Trophoblast cell (in vitro differentiated cells and primary cell): Measurements from ENCODE around the gene PCDHGA4.
"Not testable (repeated sequence)": the region's sequence is repeated elsewhere in the genome, so short reads cannot be mapped to it uniquely, and the experiment has no call there.

Experiments used
- DNase-seq, 2 donors: peaks; one replicate each; pipeline ENCODE4 v3.0.0-alpha.2; 2016
- H2AFZ ChIP-seq: 2 replicates; pipeline ENCODE4 v1.6.1; 2013; ENCODE audit warnings: low read length, moderate library complexity, mild to moderate bottlenecking; ENCODE audit not compliant: insufficient read depth, poor library complexity
- H2AK5ac ChIP-seq: 2 replicates; pipeline ENCODE4 v1.6.1; 2013; ENCODE audit warnings: mild to moderate bottlenecking, low read length
- H2BK120ac ChIP-seq: 2 replicates; pipeline ENCODE4 v1.6.1; 2013; ENCODE audit warnings: low read length, mild to moderate bottlenecking, moderate library complexity; ENCODE audit not compliant: insufficient read depth, poor library complexity
- H2BK12ac ChIP-seq: 2 replicates; pipeline ENCODE4 v1.6.1; 2013; ENCODE audit warnings: mild to moderate bottlenecking, low read length, moderate library complexity
- H2BK5ac ChIP-seq: 2 replicates; pipeline ENCODE4 v1.6.1; 2013; ENCODE audit warnings: low read length, low read depth, moderate library complexity, mild to moderate bottlenecking; ENCODE audit not compliant: poor library complexity
- H3K14ac ChIP-seq: 2 replicates; pipeline ENCODE4 v1.6.1; 2013; ENCODE audit warnings: mild to moderate bottlenecking, low read length
- H3K18ac ChIP-seq: 2 replicates; pipeline ENCODE4 v1.6.1; 2013; ENCODE audit warnings: mild to moderate bottlenecking, low read length
- H3K23ac ChIP-seq: 2 replicates; pipeline ENCODE4 v1.6.1; 2013; ENCODE audit warnings: low read length
- H3K27ac ChIP-seq: 2 replicates; pipeline ENCODE4 v1.5.1; 2013; ENCODE audit warnings: low read depth, mild to moderate bottlenecking, inconsistent platforms, low read length, moderate library complexity
- H3K27me3 ChIP-seq: 2 replicates; pipeline ENCODE4 v1.6.1; 2013; ENCODE audit warnings: inconsistent platforms, mild to moderate bottlenecking, low read length, moderate library complexity; ENCODE audit not compliant: insufficient read depth
- H3K36me3 ChIP-seq, 2 experiments: 1 replicate in 1 of 2; 2 replicates in 1 of 2; pipeline ENCODE4 v1.6.1; 2013; ENCODE audit warnings: low read length in 2 of 2, mild to moderate bottlenecking in 2 of 2, moderate library complexity in 1 of 2; ENCODE audit not compliant: insufficient read depth in 2 of 2, control insufficient read depth in 1 of 2
- H3K4ac ChIP-seq: 2 replicates; pipeline ENCODE4 v1.6.1; 2013; ENCODE audit warnings: low read depth, mild to moderate bottlenecking, low read length, moderate library complexity
- H3K4me1 ChIP-seq, 2 experiments: 1 replicate in 1 of 2; 2 replicates in 1 of 2; pipeline ENCODE4 v1.6.1; 2013; ENCODE audit warnings: low read length in 2 of 2, mild to moderate bottlenecking in 2 of 2, moderate library complexity in 1 of 2; ENCODE audit not compliant: insufficient read depth in 2 of 2, control insufficient read depth in 1 of 2
- H3K4me2 ChIP-seq: 2 replicates; pipeline ENCODE4 v1.6.1; 2013; ENCODE audit warnings: inconsistent platforms, mild to moderate bottlenecking, low read length, moderate library complexity
- H3K4me3 ChIP-seq: 2 replicates; pipeline ENCODE4 v1.5.1; 2013; ENCODE audit warnings: mild to moderate bottlenecking, low read depth, low read length, inconsistent platforms
- H3K79me1 ChIP-seq: one replicate; pipeline ENCODE4 v1.6.1; 2013; ENCODE audit warnings: low read length
- H3K79me2 ChIP-seq: 2 replicates; pipeline ENCODE4 v1.6.1; 2013; ENCODE audit warnings: low read length, mild to moderate bottlenecking; ENCODE audit not compliant: control insufficient read depth, insufficient read depth, poor library complexity
- H3K9ac ChIP-seq: 2 replicates; pipeline ENCODE4 v1.6.1; 2013; ENCODE audit warnings: mild to moderate bottlenecking, low read length
- H3K9me3 ChIP-seq: 2 replicates; pipeline ENCODE4 v1.6.1; 2013; ENCODE audit warnings: low read depth, mild to moderate bottlenecking, control low read depth, inconsistent platforms, low read length; ENCODE audit not compliant: insufficient read depth
- H4K12ac ChIP-seq: 2 replicates; pipeline ENCODE4 v1.6.1; 2013; ENCODE audit warnings: low read depth, mild to moderate bottlenecking, low read length, moderate library complexity
- H4K8ac ChIP-seq: 2 replicates; pipeline ENCODE4 v1.6.1; 2013; ENCODE audit warnings: low read depth, mild to moderate bottlenecking, low read length, moderate library complexity
- H4K91ac ChIP-seq: one replicate; pipeline ENCODE4 v1.6.1; 2013; ENCODE audit warnings: low read depth, mild to moderate bottlenecking, low read length, moderate library complexity
- WGBS: extraction: QIAGEN DNeasy Blood & Tissue Kit; methylation state at CpG from one replicate; pipeline ENCODE4 v1.1.7; 2013; ENCODE audit warnings: missing lambda C conversion rate; ENCODE audit not compliant: insufficient read length, insufficient coverage; ENCODE audit errors: extremely low coverage; 5-methylcytosine and 5-hydroxymethylcytosine counted together

PCDHGA4 gene

GRCh38 chr5:141373673-141374317 is 19.0 kb downstream of the PCDHGA4 start, which contains the start of gene PCDHGA6:
TSS of gene PCDHGA6 (plus strand) at chr5:141373891. CDS start at chr5:141374084, 193 bp downstream.
- Histone ChIP-seq H3K14ac (no peak within 1 kb of the TSS), H3K9ac (no peak within 1 kb of the TSS), H4K8ac (no peak within 1 kb of the TSS), H3K9me3 (peaks cover 36% of the 10 kb centered on the region), H3K4me3 (peak within 1 kb of the TSS; percentile 3), H4K12ac (no peak within 1 kb of the TSS), H4K91ac (no peak within 1 kb of the TSS), H3K36me3 (peaks cover 2 to 3% of the 10 kb centered on the region in 2 experiments), H3K4me2 (no peak within 1 kb of the TSS), H3K79me1 (no peaks in the 10 kb centered on the region), H2BK12ac (no peak within 1 kb of the TSS), H2AK5ac (no peak within 1 kb of the TSS), H3K27me3 (no peaks in the 10 kb centered on the region), H3K4me1 (no peaks in the 10 kb centered on the region), H3K23ac (no peak within 1 kb of the TSS), H2AFZ (no peak within 1 kb of the TSS), H3K79me2 (no peaks in the 10 kb centered on the region), H3K4ac (no peak within 1 kb of the TSS), H2BK5ac (no peak within 1 kb of the TSS), H3K18ac (no peak within 1 kb of the TSS), H2BK120ac (no peak within 1 kb of the TSS), H3K27ac (no peak within 1 kb of the TSS)
- DNase-seq: peak in 1 of 2 donors; percentile 29
- no CpG with 5 or more reads among the region's 27 CpGs for WGBS

GRCh38 chr5:141374627-141375026 is 19.8 kb downstream of the PCDHGA4 start:
- Histone ChIP-seq H2AFZ (no peak overlapping the region), H3K79me1 (no peaks in the 10 kb centered on the region), H2AK5ac (no peak overlapping the region), H3K9ac (no peak overlapping the region), H4K91ac (no peak overlapping the region), H3K23ac (no peak overlapping the region), H2BK5ac (no peak overlapping the region), H3K79me2 (no peaks in the 10 kb centered on the region), H3K4me3 (no peak overlapping the region), H3K14ac (no peak overlapping the region), H2BK120ac (no peak overlapping the region), H2BK12ac (no peak overlapping the region), H3K27me3 (no peaks in the 10 kb centered on the region), H3K4ac (no peak overlapping the region), H3K36me3 (peaks cover 2 to 3% of the 10 kb centered on the region in 2 experiments), H3K4me1 (no peaks in the 10 kb centered on the region), H3K4me2 (no peak overlapping the region), H3K27ac (no peak overlapping the region), H3K18ac (no peak overlapping the region), H4K12ac (no peak overlapping the region), H3K9me3 (peaks cover 36% of the 10 kb centered on the region), H4K8ac (no peak overlapping the region)
- WGBS: no CpG with 5 or more reads among the region's 14 CpGs
- no peak for DNase-seq

DNA sequence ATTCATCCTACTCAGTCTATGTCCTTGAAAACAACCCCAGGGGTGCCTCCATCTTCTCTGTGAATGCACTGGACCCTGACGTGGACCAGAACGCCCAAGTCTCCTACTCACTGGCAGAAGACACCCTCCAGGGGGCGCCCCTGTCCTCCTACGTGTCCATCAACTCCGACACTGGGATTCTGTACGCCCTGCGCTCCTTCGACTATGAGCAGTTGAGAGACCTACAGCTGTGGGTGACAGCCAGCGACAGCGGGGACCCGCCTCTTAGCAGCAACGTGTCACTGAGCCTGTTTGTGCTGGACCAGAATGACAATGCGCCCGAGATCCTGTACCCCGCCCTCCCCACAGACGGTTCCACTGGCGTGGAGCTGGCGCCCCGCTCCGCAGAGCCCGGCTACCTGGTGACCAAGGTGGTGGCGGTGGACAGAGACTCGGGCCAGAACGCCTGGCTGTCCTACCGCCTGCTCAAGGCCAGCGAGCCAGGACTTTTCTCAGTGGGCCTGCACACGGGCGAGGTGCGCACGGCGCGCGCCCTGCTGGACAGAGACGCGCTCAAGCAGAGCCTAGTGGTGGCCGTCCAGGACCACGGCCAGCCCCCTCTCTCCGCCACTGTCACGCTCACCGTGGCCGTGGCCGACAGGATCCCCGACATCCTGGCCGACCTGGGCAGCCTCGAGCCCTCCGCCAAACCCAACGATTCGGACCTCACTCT is 20.8 kb downstream of the PCDHGA4 start:
- H3K27ac ChIP-seq, H3K4me1 ChIP-seq, H3K27me3 ChIP-seq, H2BK12ac ChIP-seq, H3K4ac ChIP-seq, H4K12ac ChIP-seq, H3K4me2 ChIP-seq, H3K9ac ChIP-seq, H2BK120ac ChIP-seq, DNase-seq, H4K91ac ChIP-seq, H3K23ac ChIP-seq, H3K79me2 ChIP-seq, H2BK5ac ChIP-seq, H3K79me1 ChIP-seq, H4K8ac ChIP-seq, H3K18ac ChIP-seq, H3K14ac ChIP-seq, H3K36me3 ChIP-seq, H2AK5ac ChIP-seq, H3K4me3 ChIP-seq, H2AFZ ChIP-seq: not testable (repeated sequence)
- peaks cover 36% of the 10 kb centered on the region for H3K9me3 ChIP-seq
- no CpG with 5 or more reads among the region's 48 CpGs for WGBS

GRCh38 chr5:141382469-141383294 is 27.9 kb downstream of the PCDHGA4 start, which contains the start of gene PCDHGA7:
TSS of gene PCDHGA7 (plus strand) at chr5:141382742. CDS start at chr5:141382900, 158 bp downstream.
- Histone ChIP-seq H3K4me3 (no peak within 1 kb of the TSS), H2BK120ac (no peak within 1 kb of the TSS), H2AK5ac (no peak within 1 kb of the TSS), H3K79me1 (no peaks in the 10 kb centered on the region), H2AFZ (no peak within 1 kb of the TSS), H3K79me2 (no peaks in the 10 kb centered on the region), H3K4me1 (no peaks in the 10 kb centered on the region), H4K8ac (no peak within 1 kb of the TSS), H3K4ac (no peak within 1 kb of the TSS), H3K27me3 (no peaks in the 10 kb centered on the region), H2BK5ac (no peak within 1 kb of the TSS), H3K18ac (no peak within 1 kb of the TSS), H3K9me3 (peaks cover 20% of the 10 kb centered on the region), H3K4me2 (no peak within 1 kb of the TSS), H3K14ac (no peak within 1 kb of the TSS), H2BK12ac (no peak within 1 kb of the TSS), H4K12ac (no peak within 1 kb of the TSS), H3K27ac (no peak within 1 kb of the TSS), H3K36me3 (no peaks in the 10 kb centered on the region), H4K91ac (no peak within 1 kb of the TSS), H3K9ac (no peak within 1 kb of the TSS), H3K23ac (no peak within 1 kb of the TSS)
- peak in 1 of 2 donors; percentile 34 for DNase-seq
- no CpG with 5 or more reads among the region's 37 CpGs for WGBS
